Kidney epithelial cell (primary cell): ENCODE results near the gene NDUFAB1. TPM values are rescaled to one million over a fixed set of nuclear protein-coding genes. Genes with fewer than 3 reads are reported as not detected.

Source experiments
- DNase-seq: peaks from one replicate; pipeline ENCODE4 v3.0.0-alpha.2; 2010; ENCODE audit warnings: low read depth
- H3K27me3 ChIP-seq: 2 replicates; pipeline ENCODE4 v1.6.0; 2011; ENCODE audit warnings: low read length; ENCODE audit not compliant: control insufficient read depth, insufficient read depth
- H3K36me3 ChIP-seq: 2 replicates; pipeline ENCODE4 v1.5.1; 2011; ENCODE audit warnings: low read length; ENCODE audit not compliant: control insufficient read depth, insufficient read depth
- H3K4me3 ChIP-seq: 2 replicates; pipeline ENCODE4 v1.5.1; 2011; ENCODE audit warnings: low read depth, mild to moderate bottlenecking, control low read depth, low read length
- total RNA-seq: library from RNA; depleted of rRNA; stranded (reverse); fragments of >200 nt; gene quantifications from 2 replicates; pipeline ENCODE4 v1.2.3, GENCODE V29; 2015
- TF ChIP-seq, protein P1 (sequence below): IDR thresholded peaks from 2 replicates; pipeline ENCODE4 v1.5.1; 2011; ENCODE audit warnings: mild to moderate bottlenecking, moderate library complexity, low read length, control low read depth, inconsistent platforms; ENCODE audit not compliant: insufficient read depth, poor library complexity, severe bottlenecking

Gene NDUFAB1
- total RNA-seq, 1 donor from 2014 or later, result 132 TPM

DNA sequence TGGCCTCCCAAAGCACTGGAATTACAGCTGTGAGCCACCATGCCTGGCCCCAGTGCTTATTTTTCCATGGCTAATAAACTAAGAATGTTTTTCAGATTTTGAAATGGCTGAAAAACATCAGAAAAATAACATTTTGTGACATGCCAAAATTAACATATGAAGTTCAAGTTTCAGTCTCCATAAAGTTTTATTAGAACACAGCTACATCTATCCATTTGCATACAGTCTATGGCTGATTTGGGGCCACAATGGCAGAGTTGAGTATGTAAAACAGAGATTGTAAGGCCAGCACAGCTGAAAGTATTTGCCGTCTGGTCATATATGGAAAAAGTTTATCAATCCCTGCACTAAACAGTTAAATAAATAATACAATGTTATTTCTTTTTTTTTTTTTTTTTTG, 13.8 kb upstream of the NDUFAB1 start:
- DNase-seq, result no peak
- no peaks in the 10 kb centered on the region for H3K27me3 ChIP-seq
- no peaks in the 10 kb centered on the region for H3K36me3 ChIP-seq
- H3K4me3 ChIP-seq, result no peak overlapping the region
- TF ChIP-seq, protein P1, sequence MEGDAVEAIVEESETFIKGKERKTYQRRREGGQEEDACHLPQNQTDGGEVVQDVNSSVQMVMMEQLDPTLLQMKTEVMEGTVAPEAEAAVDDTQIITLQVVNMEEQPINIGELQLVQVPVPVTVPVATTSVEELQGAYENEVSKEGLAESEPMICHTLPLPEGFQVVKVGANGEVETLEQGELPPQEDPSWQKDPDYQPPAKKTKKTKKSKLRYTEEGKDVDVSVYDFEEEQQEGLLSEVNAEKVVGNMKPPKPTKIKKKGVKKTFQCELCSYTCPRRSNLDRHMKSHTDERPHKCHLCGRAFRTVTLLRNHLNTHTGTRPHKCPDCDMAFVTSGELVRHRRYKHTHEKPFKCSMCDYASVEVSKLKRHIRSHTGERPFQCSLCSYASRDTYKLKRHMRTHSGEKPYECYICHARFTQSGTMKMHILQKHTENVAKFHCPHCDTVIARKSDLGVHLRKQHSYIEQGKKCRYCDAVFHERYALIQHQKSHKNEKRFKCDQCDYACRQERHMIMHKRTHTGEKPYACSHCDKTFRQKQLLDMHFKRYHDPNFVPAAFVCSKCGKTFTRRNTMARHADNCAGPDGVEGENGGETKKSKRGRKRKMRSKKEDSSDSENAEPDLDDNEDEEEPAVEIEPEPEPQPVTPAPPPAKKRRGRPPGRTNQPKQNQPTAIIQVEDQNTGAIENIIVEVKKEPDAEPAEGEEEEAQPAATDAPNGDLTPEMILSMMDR, result no peak

DNA sequence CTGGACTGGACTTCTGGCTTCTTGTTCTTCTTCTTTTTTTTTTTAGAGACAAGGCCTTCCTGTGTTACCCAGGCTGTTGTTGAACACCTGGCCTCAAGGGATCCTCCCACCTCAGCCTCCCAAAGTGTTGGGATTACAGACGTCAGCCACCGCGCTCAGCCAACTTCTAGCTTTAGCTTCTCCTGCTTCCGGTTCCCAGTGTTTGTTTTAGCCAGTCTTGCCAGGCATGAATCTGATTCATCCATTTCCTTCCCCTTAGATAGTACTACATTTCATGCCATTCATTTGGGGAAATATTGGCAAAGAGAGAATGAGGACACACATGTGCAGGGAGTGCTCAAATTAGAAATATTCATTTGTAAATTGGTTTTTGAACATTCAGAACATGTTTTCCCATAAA, 12.1 kb upstream of the NDUFAB1 start:
- DNase-seq, result no peak
- H3K36me3 ChIP-seq, result no peaks in the 10 kb centered on the region
- no peaks in the 10 kb centered on the region for H3K27me3 ChIP-seq
- TF ChIP-seq, protein P1, result no peak
- H3K4me3 ChIP-seq, result no peak overlapping the region

DNA sequence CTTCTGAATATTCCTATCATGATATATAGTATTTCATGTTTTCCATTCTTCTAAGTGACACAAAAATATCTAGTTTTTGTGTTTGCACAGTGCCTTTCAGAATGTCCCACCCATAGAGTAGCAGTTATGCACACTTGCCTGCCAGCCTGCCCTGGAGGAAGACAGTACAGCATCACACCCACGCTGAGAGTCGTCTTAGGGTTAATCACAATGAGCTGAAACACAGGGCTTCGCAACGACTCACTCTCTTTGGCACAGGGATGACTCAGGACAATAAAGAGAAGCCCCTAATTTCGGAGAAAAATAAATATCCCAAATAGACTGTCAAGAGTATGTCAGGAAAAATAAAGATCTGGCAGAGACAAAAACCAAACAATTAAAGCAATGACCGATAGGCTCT, 11.6 kb upstream of the NDUFAB1 start:
- no peak for DNase-seq
- Histone ChIP-seq H3K4me3 (no peak overlapping the region), H3K36me3 (no peaks in the 10 kb centered on the region), H3K27me3 (no peaks in the 10 kb centered on the region)
- TF ChIP-seq, protein P1, result no peak

DNA sequence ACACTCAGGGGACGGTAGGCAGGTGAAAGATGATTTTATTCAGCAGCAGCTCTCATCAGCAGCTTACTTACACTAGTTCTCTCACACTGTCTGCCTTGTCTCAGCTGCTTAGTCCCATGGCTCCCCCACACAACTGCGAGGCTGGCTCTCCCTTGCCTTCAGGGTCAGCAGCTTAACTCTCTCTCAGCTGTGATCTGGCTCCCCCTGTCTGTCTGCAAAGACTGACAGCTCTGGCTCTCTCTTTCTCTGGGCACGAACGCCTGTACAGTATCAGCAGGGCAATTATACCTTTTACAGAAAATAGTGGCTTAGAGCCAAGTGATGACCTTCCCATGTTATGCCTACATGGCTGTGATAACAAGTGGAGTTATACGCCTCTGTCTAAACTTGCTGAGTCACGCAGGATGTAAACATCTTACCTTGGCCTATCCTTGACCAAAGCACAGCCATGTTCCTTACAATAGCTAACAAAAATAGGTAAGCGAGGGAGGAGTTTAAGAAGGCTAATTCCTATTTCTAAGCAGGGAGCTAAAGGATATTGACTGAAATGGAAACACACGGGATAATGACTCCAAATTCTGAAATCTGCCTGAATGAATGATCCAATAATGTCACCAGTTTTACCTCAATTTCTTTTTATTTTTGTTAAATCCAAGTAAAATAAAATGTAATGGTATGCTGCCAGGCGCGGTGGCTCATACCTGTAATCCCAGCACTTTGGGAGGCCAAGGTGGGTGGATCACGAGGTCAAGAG, 1.1 kb upstream of the NDUFAB1 start:
- TF ChIP-seq, protein P1, result peak; percentile 16
- no peaks in the 10 kb centered on the region for H3K36me3 ChIP-seq
- H3K4me3 ChIP-seq, result no peak overlapping the region
- H3K27me3 ChIP-seq, result no peaks in the 10 kb centered on the region
- no peak for DNase-seq

DNA sequence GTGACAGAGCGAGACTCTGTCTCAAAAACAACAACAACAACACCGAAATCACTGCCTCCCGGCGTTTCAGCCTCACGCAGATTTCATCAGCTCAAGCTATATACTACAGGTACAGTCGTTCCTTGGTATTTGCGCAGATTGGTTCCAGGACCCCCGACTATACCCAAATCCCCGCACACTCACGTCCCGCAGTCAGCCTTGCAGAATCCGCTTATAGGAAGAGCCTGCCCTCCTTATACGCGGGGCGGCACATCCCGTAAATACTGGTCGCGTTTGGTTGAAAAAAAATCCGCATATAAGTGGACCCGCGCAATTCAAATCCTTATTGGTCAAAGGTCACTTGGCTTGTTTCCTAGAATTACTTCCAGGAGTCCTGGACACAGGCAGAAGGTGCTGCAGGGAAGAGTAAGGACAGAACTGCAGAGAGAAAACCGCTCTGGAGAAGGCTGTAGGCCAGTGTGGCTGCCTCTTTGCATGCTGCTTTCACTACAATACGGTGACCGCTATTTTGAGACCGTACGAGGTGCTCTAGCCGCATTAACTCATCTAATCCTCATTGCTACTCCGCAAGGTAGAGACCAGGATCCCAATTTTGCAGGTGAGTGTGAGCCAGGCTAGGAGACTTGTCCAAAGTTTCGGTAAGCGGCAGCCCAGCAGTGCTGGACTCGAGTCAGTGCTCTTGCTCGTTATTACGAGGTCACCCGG, 718 bp downstream of the NDUFAB1 start:
- DNase-seq, result no peak
- TF ChIP-seq, protein P1, result no peak

More for the DNA sequence above, 718 bp downstream of the NDUFAB1 start:
- Histone ChIP-seq H3K36me3 (no peaks in the 10 kb centered on the region), H3K4me3 (peak overlapping the region; percentile 72), H3K27me3 (no peaks in the 10 kb centered on the region)
